SK-N-MC (cell line): ENCODE results near the gene MET.

ENCODE experiments used
- DNase-seq: peaks from one replicate; pipeline ENCODE4 v3.0.0-alpha.2; 2011; ENCODE audit warnings: low read depth, low spot score
- H3K27ac ChIP-seq: fragments of 200-600 bp; sonication (generic); 2 replicates; pipeline ENCODE4 v1.5.1; 2016; ENCODE audit warnings: mixed run types
- H3K36me3 ChIP-seq: fragments of 200-600 bp; sonication (generic); 2 replicates; pipeline ENCODE4 v1.6.1; 2017; ENCODE audit warnings: antibody characterized with exemption, low read length, mixed read lengths; ENCODE audit not compliant: insufficient read depth
- H3K4me3 ChIP-seq: fragments of 200-600 bp; sonication (generic); 2 replicates; pipeline ENCODE4 v1.5.1; 2016
- H3K9ac ChIP-seq: fragments of 200-600 bp; sonication (generic); 2 replicates; pipeline ENCODE4 v1.8.0; 2017; ENCODE audit warnings: mixed run types, mixed read lengths; ENCODE audit not compliant: insufficient read length
- H3K9me3 ChIP-seq: fragments of 200-600 bp; sonication (generic); 2 replicates; pipeline ENCODE4 v1.6.1; 2017; ENCODE audit warnings: low read depth, mild to moderate bottlenecking, antibody characterized with exemption, low read length, moderate library complexity, mixed read lengths
- EZH2 ChIP-seq: fragments of 200-600 bp; sonication (generic); IDR thresholded peaks from one replicate; pipeline ENCODE4 v1.6.1; 2017; ENCODE audit warnings: antibody characterized with exemption
- FOXP2 ChIP-seq: optimal IDR thresholded peaks from 2 replicates; pipeline ENCODE3; 2011; ENCODE audit warnings: mild to moderate bottlenecking, moderate library complexity; ENCODE audit not compliant: insufficient read depth; ENCODE audit errors: extremely low read length, control extremely low read depth
- POLR2AphosphoS5 ChIP-seq: IDR thresholded peaks from 2 replicates; pipeline ENCODE4 v1.6.1; 2012; ENCODE audit warnings: mild to moderate bottlenecking, low read depth, low read length, borderline replicate concordance

The MET gene

DNA sequence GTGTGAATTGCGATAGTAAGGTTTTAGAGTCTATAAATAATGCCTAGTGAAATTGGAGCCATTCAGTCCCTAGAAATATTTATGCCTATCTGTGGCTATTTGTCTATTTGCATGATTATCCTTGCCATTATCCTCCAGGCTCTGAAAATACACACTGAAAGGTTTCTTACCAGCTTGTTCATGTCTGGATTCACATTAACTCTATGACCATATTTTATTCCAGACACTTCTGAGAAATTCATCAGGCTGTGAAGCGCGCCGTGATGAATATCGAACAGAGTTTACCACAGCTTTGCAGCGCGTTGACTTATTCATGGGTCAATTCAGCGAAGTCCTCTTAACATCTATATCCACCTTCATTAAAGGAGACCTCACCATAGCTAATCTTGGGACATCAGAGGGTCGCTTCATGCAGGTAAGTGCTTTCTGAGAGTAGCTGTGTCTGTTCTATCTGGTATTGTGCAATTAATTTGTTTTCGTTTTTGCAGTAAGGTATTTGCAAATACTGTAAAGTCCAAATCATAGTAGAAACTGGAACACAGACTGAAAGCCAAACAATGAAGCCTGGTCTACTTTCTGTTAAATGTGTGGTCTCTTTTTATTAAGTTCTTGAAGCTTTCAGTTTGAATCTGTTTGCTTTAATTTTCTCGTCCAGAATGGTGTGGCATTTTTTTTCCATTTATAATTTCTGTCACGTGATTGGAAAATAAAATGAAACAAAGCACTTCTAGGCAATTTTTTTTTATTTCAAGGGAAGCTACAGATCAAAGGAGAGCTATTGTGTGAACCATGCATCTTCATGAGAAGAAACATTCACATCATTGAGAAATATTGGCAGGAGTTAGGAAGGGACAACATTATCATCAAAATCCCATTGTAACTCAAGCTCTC lies 59.7 kb downstream of the MET start:
- no peak for DNase-seq
- TF ChIP-seq EZH2 (no peak), FOXP2 (no peak), POLR2AphosphoS5 (no peak)
- no peaks in the 10 kb centered on the region for H3K9me3 ChIP-seq
- no peak overlapping the region for H3K27ac ChIP-seq
- no peaks in the 10 kb centered on the region for H3K36me3 ChIP-seq
- H3K9ac ChIP-seq, result no peak overlapping the region
- H3K4me3 ChIP-seq, result no peak overlapping the region

DNA sequence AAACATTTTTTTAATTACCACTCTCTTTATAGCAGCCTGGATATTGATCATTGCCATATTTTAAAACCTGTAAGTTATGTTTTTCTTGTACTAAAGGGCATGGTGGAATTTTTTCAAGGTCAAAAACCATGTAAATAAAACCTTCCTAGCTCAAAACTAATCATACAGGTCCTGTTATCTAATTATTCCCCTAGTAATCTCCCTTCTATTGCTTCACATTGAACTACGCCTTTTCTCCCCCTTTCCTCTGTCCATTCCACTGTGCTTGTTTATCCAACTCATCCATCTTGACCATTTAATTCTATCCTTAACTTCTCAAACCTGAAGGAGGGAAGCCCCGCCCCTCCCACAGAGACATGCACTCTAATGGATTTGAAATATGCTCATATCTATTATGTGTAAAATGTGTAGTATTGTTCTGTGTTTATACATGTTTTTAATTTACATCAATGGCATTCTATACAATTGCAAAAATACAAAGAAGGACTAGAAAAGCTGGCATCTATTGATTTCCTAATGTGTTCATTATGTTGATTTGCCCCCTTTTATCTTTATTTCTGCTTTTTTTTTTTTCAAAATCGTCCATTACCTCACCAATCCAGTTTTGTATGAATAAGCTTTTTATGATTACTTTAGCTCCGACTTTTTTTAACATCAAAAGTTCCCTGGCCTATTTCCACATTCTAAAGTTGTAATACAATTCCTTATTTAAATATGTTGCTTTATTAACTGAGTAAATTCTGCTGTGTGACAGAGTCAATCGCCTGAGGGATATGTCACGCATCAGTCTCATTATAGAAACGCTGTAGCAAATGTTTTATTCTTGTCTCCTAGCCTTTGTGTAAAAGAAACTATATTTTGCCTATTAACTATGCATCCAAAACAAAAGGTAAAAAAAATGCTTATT lies 61.0 kb downstream of the MET start:
- Histone ChIP-seq H3K9me3 (no peaks in the 10 kb centered on the region), H3K9ac (no peak overlapping the region), H3K36me3 (no peaks in the 10 kb centered on the region), H3K27ac (no peak overlapping the region), H3K4me3 (no peak overlapping the region)
- no peak for TF ChIP-seq FOXP2
- TF ChIP-seq POLR2AphosphoS5, result no peak
- no peak for TF ChIP-seq EZH2
- no peak for DNase-seq

DNA sequence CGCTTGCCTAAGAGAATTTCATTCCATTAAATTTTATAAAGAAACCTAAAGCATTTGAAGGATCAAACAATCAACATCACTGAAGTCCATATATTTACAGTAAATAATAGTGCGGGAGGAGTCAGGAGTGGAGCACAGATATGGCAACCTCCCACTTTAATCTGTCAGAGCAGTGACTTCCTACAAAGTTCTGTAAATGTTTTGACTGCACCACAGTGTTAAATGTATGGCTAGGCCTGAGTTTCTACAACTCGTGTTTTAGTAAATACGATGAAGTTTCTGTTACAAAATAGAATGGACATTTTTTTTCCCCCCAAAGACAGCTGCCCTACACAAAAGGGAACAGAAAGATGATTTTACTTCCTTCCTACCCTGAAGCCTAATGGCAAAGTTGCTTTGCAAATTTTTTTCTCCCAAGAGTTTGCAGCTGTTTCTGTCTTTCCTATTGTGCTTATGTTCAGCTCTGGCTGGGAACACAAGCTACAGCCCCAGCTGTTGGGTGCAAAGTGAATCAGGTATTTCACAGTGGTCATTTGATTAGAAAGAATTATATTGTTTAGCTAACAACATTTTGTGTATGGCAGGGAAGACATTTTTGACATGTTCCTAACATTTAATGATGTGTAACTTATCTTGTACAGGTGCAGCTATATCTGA lies 62.1 kb downstream of the MET start:
- Histone ChIP-seq H3K4me3 (no peak overlapping the region), H3K36me3 (no peaks in the 10 kb centered on the region), H3K9ac (no peak overlapping the region), H3K9me3 (no peaks in the 10 kb centered on the region), H3K27ac (no peak overlapping the region)
- no peak for TF ChIP-seq POLR2AphosphoS5
- TF ChIP-seq EZH2, result no peak
- no peak for TF ChIP-seq FOXP2
- DNase-seq, result no peak

DNA sequence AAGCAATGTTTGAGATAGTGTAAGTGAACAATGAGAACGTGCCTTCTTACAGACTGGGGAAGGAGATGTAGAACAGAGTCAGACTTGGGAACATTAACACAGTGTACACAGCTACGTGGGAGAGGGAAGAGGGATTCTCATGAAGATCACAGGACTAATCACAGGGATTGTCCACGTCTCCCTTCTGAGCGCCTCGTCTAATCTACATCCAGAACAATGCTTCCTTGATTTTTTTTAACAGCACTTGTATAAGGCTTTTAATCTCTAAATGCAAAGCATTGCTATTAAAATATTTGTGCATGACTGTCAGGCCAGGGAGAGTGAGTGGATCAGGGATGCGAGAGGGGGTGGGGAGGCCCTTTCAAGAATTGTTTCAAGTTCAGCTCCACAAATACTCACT lies 62.7 kb downstream of the MET start:
- DNase-seq, result no peak
- Histone ChIP-seq H3K27ac (no peak overlapping the region), H3K9ac (no peak overlapping the region), H3K9me3 (no peaks in the 10 kb centered on the region), H3K36me3 (no peaks in the 10 kb centered on the region), H3K4me3 (no peak overlapping the region)
- TF ChIP-seq FOXP2 (no peak), EZH2 (no peak), POLR2AphosphoS5 (no peak)

DNA sequence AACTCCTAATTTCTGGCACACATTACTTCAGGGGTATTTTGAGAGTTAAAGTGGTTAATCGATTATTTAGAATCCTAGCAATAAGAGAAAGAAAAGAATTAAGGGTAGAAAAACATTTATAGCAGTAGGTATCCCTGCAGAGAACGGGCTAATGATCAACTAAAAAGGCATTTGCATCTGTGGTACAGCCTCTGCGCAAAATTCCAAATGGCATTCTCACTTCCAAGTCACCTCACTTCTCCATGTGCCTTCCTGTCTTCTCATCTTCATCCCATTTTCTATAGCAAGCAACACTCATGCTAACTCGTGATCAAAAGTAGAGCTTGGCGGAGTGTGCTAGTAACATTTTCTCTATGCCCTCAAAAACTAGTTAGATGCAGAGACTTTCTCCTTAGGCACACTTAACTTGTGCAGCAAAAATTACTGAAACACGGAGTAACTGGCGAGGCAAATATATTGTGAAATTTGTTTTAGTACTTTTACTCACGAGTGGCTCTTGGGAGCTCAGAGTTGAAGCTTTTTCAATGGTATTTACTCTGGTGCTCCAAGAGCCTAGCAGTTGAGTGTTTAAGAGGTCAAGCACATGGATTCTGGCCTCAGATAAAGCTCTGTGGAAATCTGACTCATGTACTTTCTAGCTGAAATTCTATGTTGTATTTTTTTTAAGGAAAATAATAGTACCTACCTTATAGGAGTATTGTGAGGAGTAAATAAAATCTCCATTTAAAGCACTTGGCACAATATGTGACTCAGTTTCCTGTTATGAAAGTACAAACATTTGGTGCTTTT lies 65.1 kb downstream of the MET start:
- DNase-seq, result no peak
- Histone ChIP-seq H3K36me3 (no peaks in the 10 kb centered on the region), H3K9me3 (no peaks in the 10 kb centered on the region), H3K9ac (no peak overlapping the region), H3K4me3 (no peak overlapping the region), H3K27ac (no peak overlapping the region)
- TF ChIP-seq POLR2AphosphoS5 (no peak), EZH2 (no peak), FOXP2 (no peak)

DNA sequence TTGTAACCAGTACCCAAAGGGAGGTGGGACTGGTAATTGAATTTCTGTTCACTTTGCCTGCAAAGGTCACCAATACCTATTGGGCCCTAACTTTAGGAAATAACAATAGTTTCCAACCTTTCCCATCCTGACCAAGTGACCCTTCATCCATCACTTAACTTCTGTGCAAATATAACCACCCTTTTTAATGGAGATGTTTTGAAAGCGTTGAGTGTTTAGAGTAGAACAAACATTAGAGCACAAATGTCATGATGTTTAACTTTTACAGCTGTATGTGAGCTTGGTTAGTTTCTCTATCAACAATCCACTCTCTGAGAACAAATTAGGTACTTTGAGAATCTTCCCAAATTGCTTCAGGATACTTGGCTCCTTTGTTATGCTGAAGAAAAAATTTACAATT lies 66.4 kb downstream of the MET start:
- no peaks in the 10 kb centered on the region for H3K36me3 ChIP-seq
- no peak for TF ChIP-seq EZH2
- TF ChIP-seq FOXP2, result no peak
- no peak for TF ChIP-seq POLR2AphosphoS5
- H3K4me3 ChIP-seq, result no peak overlapping the region
- H3K27ac ChIP-seq, result no peak overlapping the region
- no peaks in the 10 kb centered on the region for H3K9me3 ChIP-seq
- DNase-seq, result no peak
- H3K9ac ChIP-seq, result no peak overlapping the region

DNA sequence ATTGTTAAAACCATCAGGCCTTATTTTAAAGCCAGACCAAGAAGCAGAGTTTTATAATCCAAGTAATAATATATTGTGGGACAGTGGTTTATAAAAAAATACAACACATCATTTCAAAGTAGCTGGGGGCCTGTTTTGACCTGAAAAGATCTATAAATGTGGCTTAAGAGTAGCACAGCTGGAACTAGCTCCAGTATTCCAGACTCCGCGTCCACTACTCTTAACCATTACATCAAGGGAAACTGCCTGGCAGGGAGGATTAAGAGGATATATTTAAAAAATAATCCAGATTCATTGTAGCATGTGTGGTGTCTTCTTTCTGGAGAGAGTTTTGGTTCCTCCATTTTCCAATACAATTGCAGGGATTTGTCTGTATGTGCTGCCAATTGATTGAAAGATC lies 67.3 kb downstream of the MET start:
- H3K4me3 ChIP-seq, result no peak overlapping the region
- H3K27ac ChIP-seq, result no peak overlapping the region
- no peaks in the 10 kb centered on the region for H3K9me3 ChIP-seq
- TF ChIP-seq FOXP2 (no peak), POLR2AphosphoS5 (no peak), EZH2 (no peak)
- no peak overlapping the region for H3K9ac ChIP-seq
- DNase-seq, result no peak
- no peaks in the 10 kb centered on the region for H3K36me3 ChIP-seq

DNA sequence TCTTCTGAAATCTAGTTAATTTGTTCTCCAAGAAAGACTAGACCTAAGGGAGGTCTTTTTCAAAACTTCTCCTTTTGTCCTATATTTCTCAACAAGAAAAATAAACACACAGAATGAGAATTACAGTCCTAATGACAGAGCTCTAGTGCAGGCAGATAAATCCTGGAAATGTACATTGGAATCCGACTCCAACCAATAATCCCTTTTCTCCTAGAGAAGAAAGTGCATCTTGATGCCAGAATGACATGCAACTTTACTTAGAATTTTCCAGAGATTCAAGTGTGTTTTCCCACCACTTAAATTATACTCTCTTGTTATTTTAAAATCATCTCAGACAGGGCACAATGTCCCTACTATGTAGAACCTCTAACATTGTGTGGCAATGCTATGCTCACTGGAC lies 68.2 kb downstream of the MET start:
- Histone ChIP-seq H3K36me3 (no peaks in the 10 kb centered on the region), H3K9ac (no peak overlapping the region), H3K9me3 (no peaks in the 10 kb centered on the region), H3K4me3 (no peak overlapping the region), H3K27ac (no peak overlapping the region)
- no peak for DNase-seq
- no peak for TF ChIP-seq EZH2
